Activated CD8-positive, alpha-beta T cell treated with anti-CD3 and anti-CD28 coated beads for 36 hours (primary cell): ENCODE data around the gene FGD3. TPM values are rescaled to one million over a fixed set of nuclear protein-coding genes. Genes with fewer than 3 reads are reported as not detected.

Experiments used
- ATAC-seq: fragments of 200-7000 bp; cut with Tn5 transposase; one replicate; pipeline ENCODE4 v1.10.0; 2021; ENCODE audit warnings: mild to moderate bottlenecking, moderate library complexity
- CTCF ChIA-PET: fragments of 350-600 bp; sonication (Branson Sonifier 250); formaldehyde crosslinking; loops from one replicate; lab custom pipeline; 2021; ENCODE audit warnings: antibody characterized with exemption; lab: Charles Lee
- POLR2A ChIA-PET: fragments of 350-600 bp; sonication (Branson Sonifier 250); formaldehyde crosslinking; loops from one replicate; lab custom pipeline; 2021; ENCODE audit warnings: antibody characterized with exemption; lab: Charles Lee
- DNase-seq: peaks from one replicate; pipeline ENCODE4 v3.0.0-alpha.2; 2020
- H3K27ac Mint-ChIP-seq: one replicate; pipeline ENCODE4 v1.8.0; 2021; ENCODE audit warnings: mild to moderate bottlenecking, mixed read lengths
- H3K27me3 Mint-ChIP-seq: one replicate; pipeline ENCODE4 v1.8.0; 2021; ENCODE audit warnings: mixed read lengths
- H3K36me3 Mint-ChIP-seq: one replicate; pipeline ENCODE4 v1.8.0; 2021; ENCODE audit warnings: low read depth, mixed read lengths
- H3K4me1 Mint-ChIP-seq: one replicate; pipeline ENCODE4 v1.8.0; 2021; ENCODE audit warnings: low read depth, mixed read lengths
- H3K4me3 Mint-ChIP-seq: one replicate; pipeline ENCODE4 v1.8.0; 2021; ENCODE audit warnings: mild to moderate bottlenecking, moderate library complexity, mixed read lengths
- H3K9me3 Mint-ChIP-seq: one replicate; pipeline ENCODE4 v1.8.0; 2021; ENCODE audit warnings: mixed read lengths
- CTCF ChIP-seq: fragments of 200-600 bp; IDR thresholded peaks from one replicate; pipeline ENCODE4 v1.8.0; 2022; ENCODE audit warnings: antibody characterized with exemption, mild to moderate bottlenecking
- intact Hi-C: fragments of 100-400 bp; cut with micrococcal nuclease; formaldehyde crosslinking; loops from one replicate; pipeline ENCODE4 v1.10.0; 2022
- total RNA-seq, 2 experiments: library from RNA; stranded (reverse); gene quantifications; one replicate each; pipeline ENCODE4 v1.2.3, GENCODE V29; 2021

FGD3 gene
- total RNA-seq, 2 experiments from 2014 or later, result 41.6 to 43.5 TPM

- no peak overlapping the region for H3K27ac Mint-ChIP-seq
- DNase-seq (no peak), ATAC-seq (no peak)
- H3K4me1 Mint-ChIP-seq, result peaks cover 14% of the 10 kb centered on the region
- H3K4me3 Mint-ChIP-seq, result no peak overlapping the region
- H3K36me3 Mint-ChIP-seq, result no peaks in the 10 kb centered on the region
- ChIA-PET CTCF (interaction anchor here (1.4 to 3.3 kb wide), 4 partner anchors 9 to 59 kb away, joined by 4 to 11 read pairs (median 6); no protein-coding TSS in a partner anchor), POLR2A (interaction anchor here (1.0 to 2.3 kb wide), 7 partner anchors 9 to 46 kb away, joined by 3 to 11 read pairs (median 3); no protein-coding TSS in a partner anchor)
- no peak for TF ChIP-seq CTCF
- H3K9me3 Mint-ChIP-seq, result no peaks in the 10 kb centered on the region
- intact Hi-C loops, result no loop called here
- H3K27me3 Mint-ChIP-seq, result no peaks in the 10 kb centered on the region
Measured at GRCh38 chr9:93049491-93049890, 102.2 kb downstream of the FGD3 start.

GRCh38 chr9:93050231-93050630 is 102.9 kb downstream of the FGD3 start:
- ChIA-PET POLR2A (interaction anchor here (1.0 to 2.3 kb wide), 8 partner anchors 9 to 45 kb away, joined by 3 to 11 read pairs (median 3); no protein-coding TSS in a partner anchor), CTCF (interaction anchor here (1.4 to 3.3 kb wide), 4 partner anchors 10 to 59 kb away, joined by 4 to 11 read pairs (median 6); no protein-coding TSS in a partner anchor)
- no peak overlapping the region for H3K27ac Mint-ChIP-seq
- DNase-seq, result no peak
- no peak for TF ChIP-seq CTCF
- no peak overlapping the region for H3K4me3 Mint-ChIP-seq
- intact Hi-C loops, result loop anchor here (10.0 kb wide), 1 partner anchor 935 kb away; the partner anchor contains the start of gene SPTLC1
- H3K4me1 Mint-ChIP-seq, result peaks cover 17% of the 10 kb centered on the region
- no peak for ATAC-seq
- no peaks in the 10 kb centered on the region for H3K36me3 Mint-ChIP-seq
- no peaks in the 10 kb centered on the region for H3K9me3 Mint-ChIP-seq
- H3K27me3 Mint-ChIP-seq, result no peaks in the 10 kb centered on the region

- TF ChIP-seq CTCF, result no peak
- no peak overlapping the region for H3K4me3 Mint-ChIP-seq
- intact Hi-C loops, result loop anchor here (10.0 kb wide), 1 partner anchor 937 kb away; the partner anchor contains the start of gene SPTLC1
- no peaks in the 10 kb centered on the region for H3K27me3 Mint-ChIP-seq
- H3K27ac Mint-ChIP-seq, result no peak overlapping the region
- ChIA-PET POLR2A (interaction anchor here (0.9 to 2.4 kb wide), 5 partner anchors 8 to 27 kb away, joined by 3 to 11 read pairs (median 7); no protein-coding TSS in a partner anchor), CTCF (interaction anchor here (1.0 to 3.3 kb wide), 6 partner anchors 9 to 57 kb away, joined by 3 to 11 read pairs (median 6); no protein-coding TSS in a partner anchor)
- DNase-seq (no peak), ATAC-seq (no peak)
- H3K9me3 Mint-ChIP-seq, result no peaks in the 10 kb centered on the region
- H3K36me3 Mint-ChIP-seq, result no peaks in the 10 kb centered on the region
- peaks cover 20% of the 10 kb centered on the region for H3K4me1 Mint-ChIP-seq
Measured at GRCh38 chr9:93051680-93052089, 104.4 kb downstream of the FGD3 start.

GRCh38 chr9:93052791-93053540 is 105.6 kb downstream of the FGD3 start:
- intact Hi-C loops, result loop anchor here (10.0 kb wide), 1 partner anchor 938 kb away; the partner anchor contains the start of gene SPTLC1
- H3K4me3 Mint-ChIP-seq, result no peak overlapping the region
- no peak overlapping the region for H3K27ac Mint-ChIP-seq
- no peak for TF ChIP-seq CTCF
- no peaks in the 10 kb centered on the region for H3K27me3 Mint-ChIP-seq
- ChIA-PET CTCF (interaction anchor here (1.0 to 3.3 kb wide), 11 partner anchors 12 to 88 kb away, joined by 3 to 11 read pairs (median 4); no protein-coding TSS in a partner anchor), POLR2A (interaction anchor here (0.7 to 2.4 kb wide), 8 partner anchors 11 to 129 kb away, joined by 3 to 8 read pairs (median 3); no protein-coding TSS in a partner anchor)
- no peaks in the 10 kb centered on the region for H3K36me3 Mint-ChIP-seq
- DNase-seq, result peak; percentile 34
- no peaks in the 10 kb centered on the region for H3K9me3 Mint-ChIP-seq
- H3K4me1 Mint-ChIP-seq, result peaks cover 21% of the 10 kb centered on the region
- ATAC-seq, result peak; percentile 48
